ENCODE data around the gene ZSCAN31.

ZSCAN31 gene

GRCh38 chr6:28373925-28374324 lies 38.0 kb upstream of the ZSCAN31 start:
- Histone ChIP-seq H3K4me3 (ENCODE audit: low read length) (no peak overlapping the region), H3K4me2 (ENCODE audit: low read length) (no peak overlapping the region), H4K20me1 (ENCODE audit: control insufficient read depth, insufficient read depth, low read depth, low read length) (no peaks in the 10 kb centered on the region), H3K79me2 (ENCODE audit: control insufficient read depth, low read length) (no peaks in the 10 kb centered on the region), H3K36me3 (ENCODE audit: control insufficient read depth, low read length) (peaks cover 5% of the 10 kb centered on the region), H3K27me3 (ENCODE audit: control insufficient read depth, low read length) (no peaks in the 10 kb centered on the region), H3F3A (ENCODE audit: control insufficient read depth, insufficient read depth) (0 out of 2 replicates have a peak, but pooled peaks cover 4% of the 10 kb centered on the region), H3K4me1 (ENCODE audit: control insufficient read depth, low read length) (peaks cover 13% of the 10 kb centered on the region), H3K9me2 (replicated peaks; ENCODE audit: control insufficient read depth, low read length) (no peaks in the 10 kb centered on the region), H3K9me3 (ENCODE audit: control insufficient read depth, insufficient read depth, low read length) (peaks cover 3% of the 10 kb centered on the region; the same call in 1 of the 2 replicates), H3K27ac (ENCODE audit: low read depth, low read length) (no peak overlapping the region)
- TF ChIP-seq, protein P1, sequence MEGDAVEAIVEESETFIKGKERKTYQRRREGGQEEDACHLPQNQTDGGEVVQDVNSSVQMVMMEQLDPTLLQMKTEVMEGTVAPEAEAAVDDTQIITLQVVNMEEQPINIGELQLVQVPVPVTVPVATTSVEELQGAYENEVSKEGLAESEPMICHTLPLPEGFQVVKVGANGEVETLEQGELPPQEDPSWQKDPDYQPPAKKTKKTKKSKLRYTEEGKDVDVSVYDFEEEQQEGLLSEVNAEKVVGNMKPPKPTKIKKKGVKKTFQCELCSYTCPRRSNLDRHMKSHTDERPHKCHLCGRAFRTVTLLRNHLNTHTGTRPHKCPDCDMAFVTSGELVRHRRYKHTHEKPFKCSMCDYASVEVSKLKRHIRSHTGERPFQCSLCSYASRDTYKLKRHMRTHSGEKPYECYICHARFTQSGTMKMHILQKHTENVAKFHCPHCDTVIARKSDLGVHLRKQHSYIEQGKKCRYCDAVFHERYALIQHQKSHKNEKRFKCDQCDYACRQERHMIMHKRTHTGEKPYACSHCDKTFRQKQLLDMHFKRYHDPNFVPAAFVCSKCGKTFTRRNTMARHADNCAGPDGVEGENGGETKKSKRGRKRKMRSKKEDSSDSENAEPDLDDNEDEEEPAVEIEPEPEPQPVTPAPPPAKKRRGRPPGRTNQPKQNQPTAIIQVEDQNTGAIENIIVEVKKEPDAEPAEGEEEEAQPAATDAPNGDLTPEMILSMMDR (IDR thresholded peaks at IDR 0.05; ENCODE audit: low read depth, low read length, poor library complexity, severe bottlenecking), result no peak
- no peak for TF ChIP-seq EZH2phosphoT487 (IDR thresholded peaks at IDR 0.05; ENCODE audit: borderline replicate concordance, low read length)

DNA sequence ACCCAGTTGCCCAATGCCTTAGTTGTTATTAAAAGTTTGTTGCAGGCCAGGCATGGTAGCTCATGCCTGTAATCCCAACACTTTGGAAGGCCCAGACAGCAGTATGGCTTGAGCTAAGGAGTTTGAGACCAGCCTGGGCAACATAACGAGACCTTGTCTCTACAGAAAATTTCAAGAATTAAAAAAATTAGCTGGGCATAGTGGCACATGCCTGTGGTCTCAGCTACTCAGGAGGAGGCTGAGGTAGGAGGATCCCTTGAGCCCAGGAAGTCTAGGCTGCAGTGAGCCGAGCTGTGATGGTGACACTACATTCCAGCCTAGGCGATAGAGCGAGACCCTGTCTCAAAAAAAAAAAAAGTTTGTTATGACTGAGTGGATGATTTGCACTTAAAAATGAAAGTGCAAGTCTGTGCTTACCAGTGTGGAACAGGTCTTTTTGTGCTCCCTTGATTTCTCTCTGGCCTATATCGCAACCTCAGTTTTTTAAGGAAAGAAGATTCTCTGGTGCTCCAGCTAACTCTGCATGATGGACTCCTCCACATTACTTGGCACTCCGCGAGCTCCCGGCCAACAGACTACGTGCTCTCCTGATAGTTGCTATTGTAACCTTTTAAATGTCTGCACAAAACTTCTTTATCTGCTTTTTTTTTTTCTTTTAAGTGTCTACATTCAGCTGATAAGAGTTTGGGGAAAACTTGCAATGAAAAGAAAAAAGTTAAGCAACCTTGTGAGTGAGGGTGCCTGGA lies 35.9 kb upstream of the ZSCAN31 start:
- H3K9me3 ChIP-seq (ENCODE audit: control insufficient read depth, insufficient read depth, low read length), result no peaks in the 10 kb centered on the region
- no peaks in the 10 kb centered on the region for H4K20me1 ChIP-seq (ENCODE audit: control insufficient read depth, insufficient read depth, low read depth, low read length)
- no peak overlapping the region for H3K27ac ChIP-seq (ENCODE audit: low read depth, low read length)
- H3K27me3 ChIP-seq (ENCODE audit: control insufficient read depth, low read length), result no peaks in the 10 kb centered on the region
- peak overlapping the region; percentile 21; the same call in 1 of the 2 replicates for H3K4me3 ChIP-seq (ENCODE audit: low read length)
- peak overlapping the region; percentile 31 for H3K4me2 ChIP-seq (ENCODE audit: low read length)
- TF ChIP-seq EZH2phosphoT487 (IDR thresholded peaks at IDR 0.05; ENCODE audit: borderline replicate concordance, low read length), result no peak
- TF ChIP-seq, protein P1 (IDR thresholded peaks at IDR 0.05; ENCODE audit: low read depth, low read length, poor library complexity, severe bottlenecking), result no peak
- H3K4me1 ChIP-seq (ENCODE audit: control insufficient read depth, low read length), result peaks cover 22% of the 10 kb centered on the region
- H3F3A ChIP-seq (ENCODE audit: control insufficient read depth, insufficient read depth), result 0 out of 2 replicates have a peak, but pooled peaks cover 4% of the 10 kb centered on the region
- H3K79me2 ChIP-seq (ENCODE audit: control insufficient read depth, low read length), result no peaks in the 10 kb centered on the region
- H3K9me2 ChIP-seq (replicated peaks; ENCODE audit: control insufficient read depth, low read length), result no peaks in the 10 kb centered on the region
- H3K36me3 ChIP-seq (ENCODE audit: control insufficient read depth, low read length), result 0 out of 2 replicates have a peak, but pooled peaks cover 2% of the 10 kb centered on the region

GRCh38 chr6:28371280-28371679 lies 35.3 kb upstream of the ZSCAN31 start:
- Histone ChIP-seq H3K36me3 (ENCODE audit: control insufficient read depth, low read length) (peaks cover 7% of the 10 kb centered on the region; the same call in 1 of the 2 replicates), H3K9me3 (ENCODE audit: control insufficient read depth, insufficient read depth, low read length) (no peaks in the 10 kb centered on the region), H3K79me2 (ENCODE audit: control insufficient read depth, low read length) (no peaks in the 10 kb centered on the region), H3K4me1 (ENCODE audit: control insufficient read depth, low read length) (peaks cover 22% of the 10 kb centered on the region), H3K27me3 (ENCODE audit: control insufficient read depth, low read length) (no peaks in the 10 kb centered on the region), H3K4me3 (ENCODE audit: low read length) (no peak overlapping the region), H4K20me1 (ENCODE audit: control insufficient read depth, insufficient read depth, low read depth, low read length) (no peaks in the 10 kb centered on the region), H3F3A (ENCODE audit: control insufficient read depth, insufficient read depth) (0 out of 2 replicates have a peak, but pooled peaks cover 4% of the 10 kb centered on the region), H3K4me2 (ENCODE audit: low read length) (no peak overlapping the region), H3K27ac (ENCODE audit: low read depth, low read length) (no peak overlapping the region), H3K9me2 (replicated peaks; ENCODE audit: control insufficient read depth, low read length) (no peaks in the 10 kb centered on the region)
- TF ChIP-seq, protein P1 (IDR thresholded peaks at IDR 0.05; ENCODE audit: low read depth, low read length, poor library complexity, severe bottlenecking), result no peak
- TF ChIP-seq EZH2phosphoT487 (IDR thresholded peaks at IDR 0.05; ENCODE audit: borderline replicate concordance, low read length), result no peak
